Ishikawa (cell line): ENCODE data around the gene FGF12.

Experiments used
- CREB1 ChIP-seq: IDR thresholded peaks from 2 replicates; pipeline ENCODE4 v1.6.1; 2012; ENCODE audit warnings: low read depth
- EGR1 ChIP-seq: IDR thresholded peaks from 2 replicates; pipeline ENCODE4 v1.6.1; 2012
- EP300 ChIP-seq: IDR thresholded peaks from 2 replicates; pipeline ENCODE4 v1.6.1; 2012; ENCODE audit warnings: borderline replicate concordance
- MAX ChIP-seq: IDR thresholded peaks from 2 replicates; pipeline ENCODE4 v1.6.1; 2012
- NFIC ChIP-seq: IDR thresholded peaks from 2 replicates; pipeline ENCODE4 v1.6.1; 2012
- RAD21 ChIP-seq: IDR thresholded peaks from 2 replicates; pipeline ENCODE4 v1.6.1; 2012; ENCODE audit warnings: low read depth
- REST ChIP-seq: IDR thresholded peaks from 2 replicates; pipeline ENCODE4 v1.6.1; 2012; ENCODE audit warnings: low read depth, mild to moderate bottlenecking
- TAF1 ChIP-seq: IDR thresholded peaks from 2 replicates; pipeline ENCODE4 v1.6.1; 2012; ENCODE audit warnings: low read depth, mild to moderate bottlenecking
- TCF12 ChIP-seq: IDR thresholded peaks from 2 replicates; pipeline ENCODE4 v1.6.1; 2012; ENCODE audit warnings: low read depth
- TEAD4 ChIP-seq: IDR thresholded peaks from 2 replicates; pipeline ENCODE4 v1.6.1; 2012
- USF1 ChIP-seq: IDR thresholded peaks from 2 replicates; pipeline ENCODE4 v1.6.1; 2012
- YY1 ChIP-seq: IDR thresholded peaks from 2 replicates; pipeline ENCODE4 v1.6.1; 2012; ENCODE audit warnings: low read depth
- ZBTB7A ChIP-seq: IDR thresholded peaks from 2 replicates; pipeline ENCODE4 v1.6.1; 2012; ENCODE audit warnings: low read depth

GRCh38 chr3:192255839-192256238 is 471.5 kb downstream of the FGF12 start:
- TF ChIP-seq REST (no peak), MAX (no peak), TCF12 (no peak), TAF1 (no peak), YY1 (no peak), EP300 (no peak), NFIC (no peak), RAD21 (no peak), CREB1 (no peak), EGR1 (no peak), USF1 (no peak), TEAD4 (no peak), ZBTB7A (no peak)
